Panc1 (cell line): ENCODE results near the gene PFKL.

Experiments used
- POLR2AphosphoS5 ChIP-seq: IDR thresholded peaks from 2 replicates; pipeline ENCODE4 v1.6.1; 2012; ENCODE audit warnings: mild to moderate bottlenecking, low read depth, low read length, moderate library complexity
- SIN3A ChIP-seq: IDR thresholded peaks from 2 replicates; pipeline ENCODE4 v1.6.1; 2012; ENCODE audit warnings: low read depth, mild to moderate bottlenecking, low read length, moderate library complexity, borderline replicate concordance; ENCODE audit not compliant: insufficient read depth
- TF ChIP-seq, protein P1 (sequence below): fragments of 450-650 bp; IDR thresholded peaks from 2 replicates; pipeline ENCODE4 v1.5.1; 2017; ENCODE audit warnings: mild to moderate bottlenecking
- TF ChIP-seq, protein P2 (sequence below), 2 experiments: IDR thresholded peaks; 2 replicates each; pipeline ENCODE4 v1.6.1; 2011 to 2012; ENCODE audit warnings: low read depth in 2 of 2, control low read depth in 1 of 2, low read length in 1 of 2, mild to moderate bottlenecking in 1 of 2, moderate library complexity in 1 of 2; ENCODE audit not compliant: insufficient read depth in 1 of 2

DNA sequence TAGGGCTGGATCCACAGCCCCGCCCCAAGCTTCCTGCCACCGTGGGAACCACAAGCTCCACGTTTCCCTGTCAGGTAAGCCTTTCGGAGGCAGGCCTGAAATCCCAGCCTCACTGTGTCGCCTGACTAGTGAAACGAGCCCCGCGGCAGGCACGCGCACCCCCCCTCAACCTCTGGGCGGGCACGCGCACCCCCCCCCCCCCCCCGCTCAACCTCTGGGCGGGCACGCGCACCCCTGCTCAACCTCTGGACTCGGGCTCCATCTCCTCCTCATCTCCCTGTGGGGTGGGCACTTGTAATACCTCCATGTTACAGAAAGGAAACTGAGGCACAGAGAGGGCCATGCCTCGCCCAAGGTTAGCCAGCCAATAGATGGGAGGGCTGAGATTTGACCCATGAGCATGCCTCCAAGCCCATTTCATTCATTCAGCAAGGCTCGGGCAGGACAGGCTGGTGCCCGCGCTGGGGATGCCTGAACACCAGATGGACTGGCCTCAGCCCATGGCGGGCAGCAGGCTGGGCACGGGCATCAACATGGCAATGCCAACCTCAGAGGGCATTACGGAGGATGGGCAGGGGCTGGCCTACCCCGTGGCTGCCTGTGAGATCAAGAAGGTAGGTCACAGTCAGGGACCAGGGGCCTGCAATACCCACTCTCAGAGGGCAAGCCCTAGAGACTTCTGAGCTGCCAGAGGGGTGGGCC, 34.6 kb downstream of the PFKL start:
- TF ChIP-seq POLR2AphosphoS5 (no peak), SIN3A (no peak)
- TF ChIP-seq, protein P1, sequence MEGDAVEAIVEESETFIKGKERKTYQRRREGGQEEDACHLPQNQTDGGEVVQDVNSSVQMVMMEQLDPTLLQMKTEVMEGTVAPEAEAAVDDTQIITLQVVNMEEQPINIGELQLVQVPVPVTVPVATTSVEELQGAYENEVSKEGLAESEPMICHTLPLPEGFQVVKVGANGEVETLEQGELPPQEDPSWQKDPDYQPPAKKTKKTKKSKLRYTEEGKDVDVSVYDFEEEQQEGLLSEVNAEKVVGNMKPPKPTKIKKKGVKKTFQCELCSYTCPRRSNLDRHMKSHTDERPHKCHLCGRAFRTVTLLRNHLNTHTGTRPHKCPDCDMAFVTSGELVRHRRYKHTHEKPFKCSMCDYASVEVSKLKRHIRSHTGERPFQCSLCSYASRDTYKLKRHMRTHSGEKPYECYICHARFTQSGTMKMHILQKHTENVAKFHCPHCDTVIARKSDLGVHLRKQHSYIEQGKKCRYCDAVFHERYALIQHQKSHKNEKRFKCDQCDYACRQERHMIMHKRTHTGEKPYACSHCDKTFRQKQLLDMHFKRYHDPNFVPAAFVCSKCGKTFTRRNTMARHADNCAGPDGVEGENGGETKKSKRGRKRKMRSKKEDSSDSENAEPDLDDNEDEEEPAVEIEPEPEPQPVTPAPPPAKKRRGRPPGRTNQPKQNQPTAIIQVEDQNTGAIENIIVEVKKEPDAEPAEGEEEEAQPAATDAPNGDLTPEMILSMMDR = no peak
- TF ChIP-seq, protein P2, sequence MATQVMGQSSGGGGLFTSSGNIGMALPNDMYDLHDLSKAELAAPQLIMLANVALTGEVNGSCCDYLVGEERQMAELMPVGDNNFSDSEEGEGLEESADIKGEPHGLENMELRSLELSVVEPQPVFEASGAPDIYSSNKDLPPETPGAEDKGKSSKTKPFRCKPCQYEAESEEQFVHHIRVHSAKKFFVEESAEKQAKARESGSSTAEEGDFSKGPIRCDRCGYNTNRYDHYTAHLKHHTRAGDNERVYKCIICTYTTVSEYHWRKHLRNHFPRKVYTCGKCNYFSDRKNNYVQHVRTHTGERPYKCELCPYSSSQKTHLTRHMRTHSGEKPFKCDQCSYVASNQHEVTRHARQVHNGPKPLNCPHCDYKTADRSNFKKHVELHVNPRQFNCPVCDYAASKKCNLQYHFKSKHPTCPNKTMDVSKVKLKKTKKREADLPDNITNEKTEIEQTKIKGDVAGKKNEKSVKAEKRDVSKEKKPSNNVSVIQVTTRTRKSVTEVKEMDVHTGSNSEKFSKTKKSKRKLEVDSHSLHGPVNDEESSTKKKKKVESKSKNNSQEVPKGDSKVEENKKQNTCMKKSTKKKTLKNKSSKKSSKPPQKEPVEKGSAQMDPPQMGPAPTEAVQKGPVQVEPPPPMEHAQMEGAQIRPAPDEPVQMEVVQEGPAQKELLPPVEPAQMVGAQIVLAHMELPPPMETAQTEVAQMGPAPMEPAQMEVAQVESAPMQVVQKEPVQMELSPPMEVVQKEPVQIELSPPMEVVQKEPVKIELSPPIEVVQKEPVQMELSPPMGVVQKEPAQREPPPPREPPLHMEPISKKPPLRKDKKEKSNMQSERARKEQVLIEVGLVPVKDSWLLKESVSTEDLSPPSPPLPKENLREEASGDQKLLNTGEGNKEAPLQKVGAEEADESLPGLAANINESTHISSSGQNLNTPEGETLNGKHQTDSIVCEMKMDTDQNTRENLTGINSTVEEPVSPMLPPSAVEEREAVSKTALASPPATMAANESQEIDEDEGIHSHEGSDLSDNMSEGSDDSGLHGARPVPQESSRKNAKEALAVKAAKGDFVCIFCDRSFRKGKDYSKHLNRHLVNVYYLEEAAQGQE (IDR thresholded peaks at IDR 0.05; ENCODE audit: insufficient read depth in 1 of 2, low read depth in 2 of 2, low read length in 1 of 2) = no peak
